GM19463 (cell line): ENCODE results near the gene TNRC6A.

Experiments
- ATAC-seq: cut with Tn5 transposase; IDR thresholded peaks from one replicate; pipeline ENCODE4 v1.9.1; 2021; ENCODE audit warnings: mild to moderate bottlenecking, moderate library complexity; ENCODE audit not compliant: unreplicated experiment

The TNRC6A gene

DNA sequence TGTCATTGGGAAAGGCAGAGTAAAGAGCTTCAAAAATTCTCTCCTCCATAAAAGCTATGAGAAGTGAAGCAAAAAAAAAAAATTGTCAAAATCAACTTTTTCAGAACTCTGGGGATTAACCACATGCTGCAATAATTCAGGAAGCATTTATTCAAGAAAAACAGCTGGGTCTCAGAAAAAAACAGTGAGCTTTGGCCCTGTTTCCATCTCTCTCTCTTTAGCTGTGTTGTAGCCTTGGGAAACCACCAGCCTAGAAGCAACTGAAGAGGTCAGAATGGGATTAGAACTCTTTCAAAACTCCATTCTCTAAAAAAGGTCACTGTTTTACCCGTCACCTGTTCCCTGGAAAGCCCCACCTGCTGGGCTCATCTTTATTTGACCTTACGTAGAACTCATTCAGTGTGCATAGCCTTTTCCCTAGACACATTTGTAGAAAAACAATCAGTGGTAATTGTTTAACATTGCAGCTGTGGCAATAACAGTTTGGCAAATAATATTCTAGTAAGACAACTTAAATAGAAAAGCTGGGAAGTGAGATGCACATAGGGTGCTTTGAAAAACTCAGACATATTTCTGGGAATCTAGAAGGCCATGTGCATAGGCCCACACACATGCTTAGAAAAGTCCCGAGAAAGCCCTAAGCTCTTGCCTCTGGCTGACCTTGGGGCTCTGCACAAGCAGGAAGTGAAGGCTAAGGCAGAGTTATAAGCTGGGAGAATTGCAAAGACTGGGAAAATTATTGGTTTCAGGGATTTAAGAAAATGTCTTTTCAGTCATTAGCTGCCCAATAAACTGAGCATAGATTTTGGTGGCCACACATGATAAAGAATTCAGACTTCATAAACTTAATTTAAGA, 134.4 kb downstream of the TNRC6A start:
- no peak for ATAC-seq

DNA sequence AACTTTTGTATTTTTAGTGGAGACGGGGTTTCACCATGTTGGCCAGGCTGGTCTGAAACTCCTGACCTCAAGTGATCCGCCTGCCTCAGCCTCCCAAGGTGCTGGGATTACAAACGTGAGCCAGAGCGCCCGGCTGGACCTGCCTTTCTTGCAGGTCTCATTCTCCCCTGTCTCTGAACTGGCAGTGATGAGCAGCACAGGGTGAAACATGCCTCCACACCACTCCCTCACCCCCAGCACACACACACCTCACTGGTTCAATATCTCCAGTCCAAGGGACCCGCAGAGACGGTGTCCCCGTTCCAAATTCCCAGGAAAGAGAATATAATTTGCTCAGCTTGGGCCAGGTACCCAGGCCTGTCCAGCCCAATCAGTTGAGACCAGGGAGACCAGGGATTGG, 139.6 kb downstream of the TNRC6A start:
- ATAC-seq = no peak

DNA sequence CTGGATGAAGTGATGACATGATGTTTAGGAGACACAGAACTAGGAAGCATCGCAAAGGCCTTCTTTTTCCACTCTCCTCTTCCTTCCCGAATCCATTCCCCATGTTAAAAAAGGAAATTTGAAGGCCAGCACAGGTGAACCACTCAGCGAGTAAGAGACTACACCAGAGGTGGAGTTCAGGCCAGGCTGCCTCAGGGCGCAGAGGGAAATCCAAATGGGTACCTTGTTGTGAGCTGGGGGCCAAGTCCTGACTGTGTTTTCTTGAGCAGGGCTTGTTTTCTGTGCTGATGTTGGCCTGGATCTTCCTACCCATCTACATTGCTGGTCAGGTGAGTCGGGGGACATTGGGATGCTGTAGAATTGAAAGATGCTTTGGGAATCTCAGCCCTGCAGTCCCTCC, 142.4 kb downstream of the TNRC6A start:
- no peak for ATAC-seq

DNA sequence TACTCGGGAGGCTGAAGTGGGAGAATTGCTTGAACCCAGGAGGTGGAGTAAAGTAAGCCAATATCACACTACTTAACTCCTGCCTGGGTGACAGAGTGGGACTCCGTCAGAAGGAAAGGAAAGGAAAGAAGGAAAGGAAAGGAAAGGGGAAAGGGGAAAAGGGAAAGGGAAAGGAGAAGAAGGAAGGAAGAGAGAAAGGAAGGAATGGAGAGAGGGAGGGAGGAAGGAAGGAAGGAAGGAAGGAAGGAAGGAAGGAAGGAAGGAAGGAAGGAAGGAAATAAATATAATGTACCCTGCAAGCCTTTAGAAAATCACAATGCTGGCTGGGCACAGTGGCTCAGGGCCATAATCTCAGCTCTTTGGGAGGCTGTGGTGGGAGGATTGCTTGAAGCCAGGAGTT, 143.6 kb downstream of the TNRC6A start:
- ATAC-seq = no peak

DNA sequence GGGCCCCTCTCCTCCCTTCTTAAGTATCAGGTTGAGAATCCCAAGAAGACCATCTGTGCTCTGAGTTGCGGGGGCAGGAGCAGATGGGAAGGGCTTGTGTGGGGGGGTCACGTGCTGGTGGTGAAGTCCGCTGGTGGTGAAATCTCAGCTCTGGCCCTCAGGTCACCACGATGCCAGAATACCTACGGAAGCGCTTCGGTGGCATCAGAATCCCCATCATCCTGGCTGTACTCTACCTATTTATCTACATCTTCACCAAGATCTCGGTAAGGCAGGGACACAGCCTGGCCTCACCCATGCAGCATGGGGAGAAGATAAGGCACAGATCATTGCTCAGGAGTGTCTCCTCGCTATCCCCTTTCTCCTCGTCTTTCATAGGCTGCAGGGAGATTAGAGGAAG, 146.0 kb downstream of the TNRC6A start:
- no peak for ATAC-seq
